Measurements from ENCODE around the gene LYPD6B. TPM values are rescaled to one million over a fixed set of nuclear protein-coding genes. Genes with fewer than 3 reads are reported as not detected.

Gene LYPD6B
- total RNA-seq, 2 donors from 2014 or later, result 1.4 TPM; not detected in 1

DNA sequence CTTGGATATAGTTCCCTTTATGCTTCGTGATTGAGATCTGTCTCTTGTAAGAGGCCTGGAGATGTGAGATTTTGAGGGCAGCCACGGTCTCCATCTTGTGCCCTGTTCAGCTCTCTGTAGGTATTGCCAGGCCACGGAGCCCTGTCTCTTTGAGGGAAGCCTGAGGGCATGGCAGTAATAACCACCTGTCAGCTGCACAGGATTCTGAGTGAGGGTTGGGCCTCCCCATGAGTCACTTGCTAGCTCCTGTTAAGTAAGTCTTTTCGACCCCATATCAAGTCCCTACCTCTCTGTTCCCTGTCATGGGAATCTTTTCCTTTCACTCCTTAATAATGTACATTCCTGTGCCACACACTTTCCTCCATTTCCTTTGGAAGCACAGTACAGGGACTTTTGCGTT lies 20.4 kb downstream of the LYPD6B start:
- no peaks in the 10 kb centered on the region for H3K4me1 Mint-ChIP-seq
- H3K4me3 Mint-ChIP-seq, result no peak overlapping the region
- DNase-seq, result no peak
- no peaks in the 10 kb centered on the region for H3K36me3 Mint-ChIP-seq (ENCODE audit: low read depth)
- no peak for ATAC-seq
- H3K27ac Mint-ChIP-seq, result no peak overlapping the region
- no peaks in the 10 kb centered on the region for H3K9me3 ChIP-seq (ENCODE audit: control insufficient read depth, low read length, poor library complexity, severe bottlenecking)
- peaks cover 17% of the 10 kb centered on the region for H3K27me3 Mint-ChIP-seq

DNA sequence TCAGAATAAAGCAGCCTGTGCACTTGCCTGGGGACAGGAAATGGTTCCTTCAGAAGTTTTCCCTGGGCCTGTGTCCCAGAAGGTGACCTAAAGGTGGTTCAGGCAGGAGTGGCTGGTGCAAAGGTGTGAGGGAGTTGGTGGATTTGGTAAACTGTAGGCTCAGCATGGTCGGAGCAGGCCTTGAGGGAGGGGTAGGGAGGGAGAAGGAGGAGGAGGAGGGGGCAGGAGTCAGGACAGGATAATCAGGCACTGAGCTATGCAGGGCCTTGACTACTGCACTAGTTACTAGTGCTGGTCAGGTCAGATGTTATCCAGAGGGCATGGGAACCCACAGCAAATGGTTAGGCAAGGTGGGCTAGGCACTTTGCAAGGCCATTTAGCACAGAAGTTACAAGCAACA lies 21.3 kb downstream of the LYPD6B start:
- Mint-ChIP-seq H3K36me3 (ENCODE audit: low read depth) (no peaks in the 10 kb centered on the region), H3K27ac (no peak overlapping the region), H3K4me1 (no peaks in the 10 kb centered on the region), H3K4me3 (no peak overlapping the region), H3K27me3 (peaks cover 17% of the 10 kb centered on the region)
- DNase-seq (no peak), ATAC-seq (no peak)
- H3K9me3 ChIP-seq (ENCODE audit: control insufficient read depth, low read length, poor library complexity, severe bottlenecking), result no peaks in the 10 kb centered on the region

DNA sequence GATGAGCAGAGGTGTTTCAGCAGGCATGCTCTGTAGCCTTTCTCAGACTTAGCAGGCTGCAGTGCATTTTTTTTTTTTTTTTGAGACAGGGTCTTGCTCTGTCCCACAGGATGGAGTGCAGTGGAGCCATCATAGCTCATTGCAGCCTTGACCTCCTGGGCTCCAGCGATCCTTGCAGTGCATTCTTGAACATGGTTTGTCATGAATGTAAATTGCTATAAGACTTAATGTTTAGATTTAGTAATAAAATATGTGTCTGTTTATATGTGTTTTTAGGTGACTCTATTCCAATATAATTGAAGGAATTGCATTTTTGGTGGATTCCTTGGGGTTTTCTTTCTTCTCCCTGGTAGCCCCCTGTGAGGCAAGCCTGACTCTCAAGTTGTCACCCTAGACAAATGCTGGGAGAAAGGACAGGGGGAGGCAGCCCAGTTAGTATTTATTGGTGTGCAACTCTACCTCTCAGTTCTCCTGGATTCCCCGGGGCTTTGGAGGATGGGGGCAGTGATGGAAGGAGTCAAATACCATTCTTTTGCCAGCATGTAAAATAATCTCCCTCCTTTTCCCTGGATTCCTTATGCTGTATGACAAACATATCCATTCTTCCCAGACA lies 22.7 kb downstream of the LYPD6B start:
- Mint-ChIP-seq H3K27ac (no peak overlapping the region), H3K4me1 (no peaks in the 10 kb centered on the region), H3K36me3 (ENCODE audit: low read depth) (no peaks in the 10 kb centered on the region), H3K27me3 (peaks cover 6% of the 10 kb centered on the region), H3K4me3 (no peak overlapping the region)
- DNase-seq (no peak), ATAC-seq (no peak)
- no peaks in the 10 kb centered on the region for H3K9me3 ChIP-seq (ENCODE audit: control insufficient read depth, low read length, poor library complexity, severe bottlenecking)

DNA sequence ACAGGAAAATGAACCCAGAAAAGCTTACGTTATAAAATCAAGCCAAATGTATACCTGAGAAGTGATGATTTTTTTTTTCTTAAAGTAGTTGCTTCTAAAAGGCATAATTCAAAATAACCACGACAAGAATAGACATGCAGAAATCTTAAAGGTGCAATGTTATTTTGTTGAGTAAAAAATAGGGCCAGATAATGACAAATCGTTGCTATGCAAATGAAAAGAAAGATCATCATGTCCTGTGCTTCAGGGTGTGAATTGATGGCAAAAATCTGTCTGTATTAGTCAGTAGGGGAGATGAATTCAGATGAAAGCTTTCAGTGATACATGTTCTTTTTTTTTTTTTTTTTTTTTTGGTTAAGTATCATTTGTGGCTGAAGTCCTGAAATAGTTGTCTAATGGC lies 24.0 kb downstream of the LYPD6B start:
- no peaks in the 10 kb centered on the region for H3K36me3 Mint-ChIP-seq (ENCODE audit: low read depth)
- H3K27ac Mint-ChIP-seq, result no peak overlapping the region
- no peaks in the 10 kb centered on the region for H3K27me3 Mint-ChIP-seq
- no peak for ATAC-seq
- no peak overlapping the region for H3K4me3 Mint-ChIP-seq
- DNase-seq, result no peak
- H3K9me3 ChIP-seq (ENCODE audit: control insufficient read depth, low read length, poor library complexity, severe bottlenecking), result no peaks in the 10 kb centered on the region
- no peaks in the 10 kb centered on the region for H3K4me1 Mint-ChIP-seq

DNA sequence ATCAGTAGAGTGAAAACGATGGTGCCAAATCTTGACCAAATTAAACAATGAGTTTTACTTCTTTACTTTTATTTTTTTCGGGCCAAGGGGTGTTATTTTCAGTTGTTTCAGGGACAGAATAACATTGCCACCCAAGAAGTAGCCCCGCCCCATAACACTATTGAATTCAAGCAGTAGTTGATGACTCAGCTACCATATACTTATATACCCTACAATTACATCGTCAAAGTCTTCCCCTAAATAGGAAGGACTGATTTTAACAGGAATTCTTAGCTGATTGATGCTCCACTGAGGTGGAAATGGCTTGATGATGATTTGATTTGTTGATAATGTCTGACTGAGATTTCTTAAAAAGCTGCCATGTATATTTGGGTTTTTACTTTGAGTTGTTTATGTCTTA lies 24.7 kb downstream of the LYPD6B start:
- Mint-ChIP-seq H3K4me3 (no peak overlapping the region), H3K27me3 (no peaks in the 10 kb centered on the region), H3K4me1 (no peaks in the 10 kb centered on the region), H3K36me3 (ENCODE audit: low read depth) (no peaks in the 10 kb centered on the region), H3K27ac (no peak overlapping the region)
- DNase-seq, result no peak
- no peak for ATAC-seq
- H3K9me3 ChIP-seq (ENCODE audit: control insufficient read depth, low read length, poor library complexity, severe bottlenecking), result no peaks in the 10 kb centered on the region

DNA sequence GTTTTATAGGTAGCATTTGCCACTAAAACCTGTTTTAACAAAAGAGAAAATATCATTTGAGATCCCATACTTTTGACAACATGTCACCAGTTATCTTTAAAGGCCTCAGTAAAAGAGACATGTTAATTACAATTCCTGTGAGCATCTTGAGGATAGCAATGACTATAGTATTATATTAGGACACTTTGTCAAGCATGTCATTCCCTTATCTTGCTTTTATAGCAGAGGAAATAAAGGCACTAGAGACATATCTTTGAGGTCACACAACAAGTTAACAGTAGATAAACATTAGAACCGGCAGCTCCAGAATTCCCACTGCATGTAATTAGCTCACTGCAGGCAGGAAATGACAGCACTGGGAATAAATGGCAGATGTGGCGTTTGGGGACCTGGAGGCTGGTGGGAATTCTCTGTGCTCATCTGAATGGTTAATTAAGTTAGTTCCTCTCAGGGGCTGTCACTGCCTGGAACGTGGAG lies 25.9 kb downstream of the LYPD6B start:
- DNase-seq (no peak), ATAC-seq (no peak)
- H3K4me1 Mint-ChIP-seq, result peaks cover 6% of the 10 kb centered on the region
- H3K27me3 Mint-ChIP-seq, result no peaks in the 10 kb centered on the region
- H3K4me3 Mint-ChIP-seq, result peak overlapping the region; percentile 31
- H3K36me3 Mint-ChIP-seq (ENCODE audit: low read depth), result no peaks in the 10 kb centered on the region
- H3K9me3 ChIP-seq (ENCODE audit: control insufficient read depth, low read length, poor library complexity, severe bottlenecking), result no peaks in the 10 kb centered on the region
- no peak overlapping the region for H3K27ac Mint-ChIP-seq

DNA sequence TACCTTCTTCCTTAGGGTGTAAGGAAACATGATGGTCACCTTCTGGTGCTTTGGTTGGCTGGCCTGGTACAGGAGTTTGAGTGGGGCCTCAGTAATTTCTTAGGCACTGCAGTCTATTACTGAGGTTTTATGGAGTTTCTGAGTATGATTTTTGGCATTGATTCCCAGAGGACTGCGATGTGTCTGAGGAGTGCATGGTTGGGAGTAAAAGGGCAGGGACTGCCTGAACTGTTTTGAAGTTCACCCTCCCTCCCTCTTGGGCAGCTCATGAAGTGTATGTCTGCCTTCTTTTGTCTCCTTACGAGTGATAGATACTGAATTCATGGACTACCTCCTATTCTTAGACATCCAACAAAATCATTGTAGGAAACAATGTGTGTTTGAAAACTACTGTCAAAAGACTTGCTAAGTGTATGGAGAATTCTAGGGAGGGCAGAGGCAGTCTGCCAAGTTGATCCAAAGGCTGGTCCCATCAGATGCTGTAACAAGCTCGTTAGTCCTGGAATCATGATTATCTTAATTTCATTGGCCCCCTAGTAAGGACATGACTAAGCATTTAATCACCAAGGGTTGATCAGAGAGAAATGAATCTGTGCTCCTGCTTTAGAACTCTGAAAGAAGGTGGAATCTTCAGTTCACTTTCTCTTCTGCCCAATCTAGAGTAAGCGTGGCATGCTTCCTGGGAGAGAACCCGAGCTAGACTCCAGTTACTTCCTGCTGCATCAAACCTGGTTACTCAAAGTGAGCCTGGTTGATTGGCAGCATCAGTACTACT lies 26.5 kb downstream of the LYPD6B start:
- Mint-ChIP-seq H3K4me1 (peaks cover 12% of the 10 kb centered on the region), H3K4me3 (peak overlapping the region; percentile 31), H3K36me3 (ENCODE audit: low read depth) (no peaks in the 10 kb centered on the region), H3K27me3 (no peaks in the 10 kb centered on the region), H3K27ac (no peak overlapping the region)
- DNase-seq, result no peak
- H3K9me3 ChIP-seq (ENCODE audit: control insufficient read depth, low read length, poor library complexity, severe bottlenecking), result no peaks in the 10 kb centered on the region
- ATAC-seq, result no peak

DNA sequence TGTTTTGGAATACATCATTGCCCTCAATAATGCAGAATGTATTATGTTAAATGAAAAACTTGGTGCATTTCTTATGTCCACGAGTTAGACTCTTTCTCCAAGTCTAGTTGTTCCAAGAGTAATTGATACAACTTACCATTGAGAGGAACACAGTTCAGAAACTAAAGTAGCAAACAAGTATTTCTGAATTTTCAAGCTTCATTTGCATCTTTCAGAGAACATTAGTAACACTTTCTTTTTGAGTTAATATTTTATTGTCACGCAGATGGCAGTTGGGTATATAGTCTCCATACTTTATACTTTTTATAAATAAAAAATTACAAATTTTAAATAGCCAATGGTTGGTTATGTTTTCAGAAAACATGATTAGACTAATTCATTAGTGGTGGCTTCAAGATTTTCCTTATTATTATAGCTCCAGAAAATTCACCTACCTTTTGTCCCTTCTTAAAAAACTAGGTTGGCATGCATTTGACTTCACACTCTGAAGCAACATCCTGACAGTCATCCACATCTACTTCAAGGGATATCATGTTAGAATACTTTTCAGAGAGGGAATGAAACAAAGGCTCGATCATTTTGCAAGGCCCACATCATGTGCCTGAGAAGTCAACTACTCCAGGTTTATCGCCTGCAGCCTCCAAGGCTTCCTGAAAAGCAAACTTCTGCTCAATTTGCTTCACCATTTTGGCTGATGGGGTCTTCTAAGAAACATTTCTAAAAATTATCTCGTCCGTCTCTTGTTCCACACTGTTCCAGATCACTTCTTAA lies 29.9 kb downstream of the LYPD6B start:
- H3K9me3 ChIP-seq (ENCODE audit: control insufficient read depth, low read length, poor library complexity, severe bottlenecking), result no peaks in the 10 kb centered on the region
- H3K27ac Mint-ChIP-seq, result peak overlapping the region; percentile 82
- no peak for ATAC-seq
- peaks cover 23% of the 10 kb centered on the region for H3K4me1 Mint-ChIP-seq
- H3K36me3 Mint-ChIP-seq (ENCODE audit: low read depth), result peaks cover 3% of the 10 kb centered on the region
- DNase-seq, result no peak
- H3K4me3 Mint-ChIP-seq, result no peak overlapping the region
- H3K27me3 Mint-ChIP-seq, result peaks cover 3% of the 10 kb centered on the region

DNA sequence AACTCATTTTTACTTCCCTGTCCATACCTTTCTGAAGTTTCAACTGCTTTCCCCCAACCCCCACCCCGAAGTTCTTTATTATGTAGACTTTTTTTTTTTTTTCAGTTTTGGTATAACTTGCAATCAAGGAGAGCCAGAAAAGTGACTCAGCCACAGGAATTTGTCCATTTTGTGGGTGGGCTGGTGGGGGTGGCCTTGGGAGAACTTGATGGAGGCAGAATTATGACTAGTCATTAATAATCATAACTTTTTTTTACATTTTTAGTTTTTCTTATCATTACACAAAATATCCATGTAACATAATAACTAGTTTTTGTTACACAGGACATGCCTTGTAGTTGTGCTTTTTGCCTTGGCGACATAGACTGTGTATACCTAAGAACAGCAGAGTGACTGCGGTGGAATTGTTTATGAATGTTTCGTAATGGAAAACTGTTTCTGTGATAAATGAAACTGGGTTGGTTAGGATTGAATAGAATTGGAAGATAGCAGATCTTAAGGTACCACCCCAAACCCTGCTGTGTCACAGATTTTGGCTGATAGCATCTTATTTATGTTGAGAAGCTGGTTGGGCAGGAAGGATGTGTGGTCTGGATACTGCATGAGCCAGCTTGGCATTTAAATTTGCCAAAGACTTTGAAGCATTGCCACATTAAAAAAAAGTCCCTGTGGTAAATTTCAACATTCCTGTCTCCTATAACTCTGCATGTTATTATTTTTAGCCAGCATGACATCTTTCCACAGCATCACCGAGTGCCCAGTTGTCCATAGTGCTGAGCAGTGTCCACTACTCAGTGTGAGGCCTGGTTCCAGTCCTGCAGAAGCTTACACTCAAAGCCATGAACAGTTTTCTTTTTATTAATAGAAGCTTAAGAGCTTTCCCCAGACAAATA lies 30.7 kb downstream of the LYPD6B start:
- DNase-seq, result peak in 2 of 3 donors; percentile 13 to 21
- Mint-ChIP-seq H3K27me3 (peaks cover 7% of the 10 kb centered on the region), H3K4me3 (no peak overlapping the region), H3K27ac (peak overlapping the region; percentile 82), H3K4me1 (peaks cover 25% of the 10 kb centered on the region), H3K36me3 (ENCODE audit: low read depth) (peaks cover 3% of the 10 kb centered on the region)
- peak; percentile 99 for ATAC-seq
- no peaks in the 10 kb centered on the region for H3K9me3 ChIP-seq (ENCODE audit: control insufficient read depth, low read length, poor library complexity, severe bottlenecking)

DNA sequence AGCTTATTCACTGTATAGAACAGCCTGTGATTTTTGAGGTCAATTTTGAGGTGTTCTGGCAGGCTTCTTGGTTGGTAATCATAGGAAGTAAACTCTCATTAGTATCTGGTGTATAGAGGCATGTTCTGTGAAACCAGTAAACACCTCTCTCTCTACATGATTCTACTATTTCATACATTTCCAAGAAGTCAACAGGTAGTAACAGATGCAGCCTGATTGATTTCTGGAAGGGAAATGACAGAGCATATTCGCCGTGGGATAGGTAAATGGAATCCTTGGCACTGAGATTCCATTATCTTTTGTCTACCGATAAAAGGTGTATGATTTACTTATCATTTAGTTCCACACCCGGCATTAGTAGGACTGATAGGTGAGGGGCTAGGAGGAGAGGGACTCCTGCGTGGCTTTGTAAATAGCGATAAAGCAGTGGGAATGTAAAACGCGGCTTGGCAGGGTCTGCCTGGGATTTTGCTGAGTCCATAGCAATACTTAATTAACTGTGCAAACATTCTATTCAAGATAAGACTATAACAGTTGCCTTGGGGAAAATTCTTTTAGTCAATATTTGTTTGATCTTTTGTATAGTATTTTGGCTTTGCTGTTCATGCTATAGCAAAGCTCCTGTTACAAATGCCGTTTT lies 32.3 kb downstream of the LYPD6B start:
- H3K27me3 Mint-ChIP-seq, result peaks cover 15% of the 10 kb centered on the region
- peaks cover 3% of the 10 kb centered on the region for H3K36me3 Mint-ChIP-seq (ENCODE audit: low read depth)
- H3K27ac Mint-ChIP-seq, result no peak overlapping the region
- DNase-seq (no peak), ATAC-seq (no peak)
- H3K9me3 ChIP-seq (ENCODE audit: control insufficient read depth, low read length, poor library complexity, severe bottlenecking), result no peaks in the 10 kb centered on the region
- no peak overlapping the region for H3K4me3 Mint-ChIP-seq
- H3K4me1 Mint-ChIP-seq, result peaks cover 28% of the 10 kb centered on the region

DNA sequence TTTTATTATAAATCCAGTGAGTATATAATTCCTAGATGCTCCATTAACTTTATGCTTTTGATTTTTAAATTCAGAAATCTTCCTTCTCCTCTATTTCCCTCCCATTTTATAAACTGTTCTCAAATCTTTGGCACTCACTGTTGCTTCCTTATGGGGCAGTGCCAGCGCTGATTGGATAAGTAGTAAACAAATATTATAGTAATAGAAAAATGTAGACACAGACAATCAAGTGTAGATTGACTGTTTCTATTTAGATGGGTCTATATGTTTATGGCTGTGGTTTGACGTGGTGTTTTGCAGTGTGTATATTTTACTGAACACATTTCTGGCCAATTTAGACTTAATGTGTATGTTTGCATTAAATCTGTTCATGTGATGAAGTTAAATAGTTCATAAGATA lies 36.6 kb downstream of the LYPD6B start:
- no peak overlapping the region for H3K4me3 Mint-ChIP-seq
- peaks cover 3% of the 10 kb centered on the region for H3K36me3 Mint-ChIP-seq (ENCODE audit: low read depth)
- peaks cover 17% of the 10 kb centered on the region for H3K4me1 Mint-ChIP-seq
- no peak for ATAC-seq
- no peak for DNase-seq
- peaks cover 26% of the 10 kb centered on the region for H3K27me3 Mint-ChIP-seq
- H3K27ac Mint-ChIP-seq, result no peak overlapping the region
- H3K9me3 ChIP-seq (ENCODE audit: control insufficient read depth, low read length, poor library complexity, severe bottlenecking), result no peaks in the 10 kb centered on the region

DNA sequence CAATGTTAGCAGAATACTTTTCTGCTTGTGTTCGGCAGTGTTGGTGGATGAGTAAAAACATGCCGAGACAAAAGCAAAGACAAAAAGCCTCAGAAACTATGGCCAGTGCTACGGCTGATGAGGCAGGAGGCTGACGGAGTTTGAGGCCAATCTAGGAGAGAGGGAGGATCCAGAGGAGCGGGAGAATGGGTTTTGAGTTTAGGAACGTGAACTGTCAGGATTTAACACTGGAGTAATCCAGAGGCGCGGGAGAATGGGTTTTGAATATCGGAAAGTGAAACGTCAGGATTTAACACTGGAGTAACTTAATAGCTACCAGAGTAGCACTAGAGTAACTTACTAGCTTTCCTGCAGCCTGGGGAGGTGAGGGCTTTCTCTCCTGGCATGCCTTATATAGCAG lies 37.4 kb downstream of the LYPD6B start:
- no peak for ATAC-seq
- no peak for DNase-seq
- Mint-ChIP-seq H3K36me3 (ENCODE audit: low read depth) (peaks cover 3% of the 10 kb centered on the region), H3K27ac (no peak overlapping the region), H3K4me3 (no peak overlapping the region), H3K27me3 (peaks cover 28% of the 10 kb centered on the region), H3K4me1 (peaks cover 14% of the 10 kb centered on the region)
- H3K9me3 ChIP-seq (ENCODE audit: control insufficient read depth, low read length, poor library complexity, severe bottlenecking), result no peaks in the 10 kb centered on the region

All from T-helper 17 cell (primary cell).